SU-DHL-6 (cell line): ENCODE data around the gene GLI3.

ENCODE experiments used
- H2AFZ ChIP-seq: fragments of 200-600 bp; sonication (generic); 2 replicates; pipeline ENCODE4 v1.6.1; 2014; ENCODE audit warnings: low read depth, mild to moderate bottlenecking, moderate library complexity, mixed read lengths, antibody characterized with exemption, low read length; ENCODE audit not compliant: severe bottlenecking
- H3F3A ChIP-seq: fragments of 200-600 bp; shearing (Covaris generic); 2 replicates; pipeline ENCODE4 v1.6.0; 2016; ENCODE audit warnings: antibody characterized with exemption, mild to moderate bottlenecking; ENCODE audit not compliant: insufficient read depth
- H3K27ac ChIP-seq: fragments of 200-600 bp; sonication (generic); 2 replicates; pipeline ENCODE4 v1.5.1; 2016; ENCODE audit warnings: low read depth, mild to moderate bottlenecking, low read length, moderate library complexity, mixed read lengths
- H3K27me3 ChIP-seq: fragments of 200-600 bp; sonication (generic), shearing (Covaris generic); 2 replicates; pipeline ENCODE4 v1.6.0; 2014; ENCODE audit warnings: mild to moderate bottlenecking, low read length
- H3K36me3 ChIP-seq: fragments of 200-600 bp; sonication (generic); 2 replicates; pipeline ENCODE4 v1.6.1; 2014; ENCODE audit warnings: mild to moderate bottlenecking, low read length, mixed read lengths
- H3K4me2 ChIP-seq: fragments of 300-600, 200-600 bp; shearing (Covaris generic), sonication (generic); 2 replicates; pipeline ENCODE4 v1.6.0; 2014; ENCODE audit warnings: low read length, low read depth, mild to moderate bottlenecking; ENCODE audit not compliant: poor library complexity, severe bottlenecking
- H3K4me3 ChIP-seq: fragments of 200-600 bp; sonication (generic); 2 replicates; pipeline ENCODE4 v1.5.1; 2014; ENCODE audit warnings: antibody characterized with exemption, low read length, mild to moderate bottlenecking, mixed read lengths; ENCODE audit not compliant: insufficient read depth, poor library complexity, severe bottlenecking
- H3K79me2 ChIP-seq: fragments of 200-600 bp; sonication (generic); 2 replicates; pipeline ENCODE4 v1.6.1; 2014; ENCODE audit warnings: mild to moderate bottlenecking, low read length, moderate library complexity; ENCODE audit not compliant: insufficient read depth
- H3K9ac ChIP-seq: fragments of 200-600 bp; sonication (generic); 2 replicates; pipeline ENCODE4 v1.7.0; 2014; ENCODE audit warnings: mild to moderate bottlenecking, low read length
- H3K9me2 ChIP-seq: fragments of 200-600 bp; sonication (generic); replicated peaks from 2 replicates; pipeline ENCODE4 v1.6.1; 2014; ENCODE audit warnings: low read length; ENCODE audit not compliant: insufficient read depth
- H3K9me3 ChIP-seq: fragments of 200-600 bp; sonication (generic); 2 replicates; pipeline ENCODE4 v1.6.1; 2014; ENCODE audit warnings: low read length, mixed read lengths; ENCODE audit not compliant: insufficient read depth
- H4K20me1 ChIP-seq: fragments of 200-600 bp; sonication (generic); 2 replicates; pipeline ENCODE4 v1.6.1; 2014; ENCODE audit warnings: low read depth, mild to moderate bottlenecking, antibody characterized with exemption, low read length, moderate library complexity, mixed read lengths
- CTCF ChIP-seq: fragments of 200-600 bp; sonication (generic); IDR thresholded peaks from one replicate; pipeline ENCODE4 v1.5.1; 2017; ENCODE audit warnings: antibody characterized with exemption, mild to moderate bottlenecking, low read length, moderate library complexity; ENCODE audit not compliant: insufficient read depth, poor library complexity, severe bottlenecking
- EZH2phosphoT487 ChIP-seq: fragments of 200-600 bp; sonication (generic), shearing (Covaris generic); conservative IDR thresholded peaks from 2 replicates; pipeline ENCODE4 v1.6.1; 2018; ENCODE audit warnings: mild to moderate bottlenecking, antibody characterized with exemption, low read length, moderate library complexity, mixed read lengths

GLI3 gene

GRCh38 chr7:41999736-42000283 is 237.2 kb downstream of the GLI3 start:
- H3K27ac ChIP-seq: no peak overlapping the region
- no peak overlapping the region for H3K4me3 ChIP-seq
- no peak overlapping the region for H2AFZ ChIP-seq
- no peaks in the 10 kb centered on the region for H3K27me3 ChIP-seq
- no peak for TF ChIP-seq CTCF
- TF ChIP-seq EZH2phosphoT487: no peak
- H3K9me2 ChIP-seq: no peaks in the 10 kb centered on the region
- H3K9ac ChIP-seq: no peak overlapping the region
- H3K9me3 ChIP-seq: no peaks in the 10 kb centered on the region
- H3K36me3 ChIP-seq: no peaks in the 10 kb centered on the region
- no peak overlapping the region for H3K4me2 ChIP-seq
- H3K79me2 ChIP-seq: no peaks in the 10 kb centered on the region
- no peaks in the 10 kb centered on the region for H3F3A ChIP-seq
- no peaks in the 10 kb centered on the region for H4K20me1 ChIP-seq

- TF ChIP-seq CTCF (no peak), EZH2phosphoT487 (no peak)
- no peaks in the 10 kb centered on the region for H3K9me2 ChIP-seq
- no peaks in the 10 kb centered on the region for H3K79me2 ChIP-seq
- no peak overlapping the region for H3K4me3 ChIP-seq
- no peak overlapping the region for H3K4me2 ChIP-seq
- H3K9ac ChIP-seq: no peak overlapping the region
- no peaks in the 10 kb centered on the region for H3K36me3 ChIP-seq
- no peaks in the 10 kb centered on the region for H4K20me1 ChIP-seq
- no peaks in the 10 kb centered on the region for H3K9me3 ChIP-seq
- no peaks in the 10 kb centered on the region for H3K27me3 ChIP-seq
- H3K27ac ChIP-seq: no peak overlapping the region
- H3F3A ChIP-seq: no peaks in the 10 kb centered on the region
- H2AFZ ChIP-seq: no peak overlapping the region
These were observed 239.0 kb downstream of the GLI3 start for GRCh38 chr7:41998041-41998440.

- Histone ChIP-seq H3K9me2 (no peaks in the 10 kb centered on the region), H3K4me2 (no peak overlapping the region), H3K27ac (no peak overlapping the region), H3K27me3 (no peaks in the 10 kb centered on the region), H3K9me3 (no peaks in the 10 kb centered on the region), H3K4me3 (no peak overlapping the region), H4K20me1 (no peaks in the 10 kb centered on the region), H3F3A (no peaks in the 10 kb centered on the region), H3K9ac (no peak overlapping the region), H3K79me2 (no peaks in the 10 kb centered on the region), H2AFZ (no peak overlapping the region), H3K36me3 (no peaks in the 10 kb centered on the region)
- TF ChIP-seq CTCF: no peak
- no peak for TF ChIP-seq EZH2phosphoT487
These were observed 239.9 kb downstream of the GLI3 start for GRCh38 chr7:41997151-41997550.
